Mesothelial cell of epicardium (in vitro differentiated cells): ENCODE data around the gene ARL16. TPM values are rescaled to one million over a fixed set of nuclear protein-coding genes. Genes with fewer than 3 reads are reported as not detected.

Experiments
- DNase-seq, 2 experiments: peaks; one replicate each; pipeline ENCODE4 v3.0.0; 2021; ENCODE audit warnings: low spot score in 2 of 2; ENCODE audit not compliant: unreplicated experiment in 2 of 2
- H3K27ac Mint-ChIP-seq: 2 replicates; pipeline ENCODE4 v1.8.0; 2021; ENCODE audit warnings: mixed read lengths
- H3K27me3 Mint-ChIP-seq: 2 replicates; pipeline ENCODE4 v1.8.0; 2021; ENCODE audit warnings: low read depth, mixed read lengths
- H3K36me3 Mint-ChIP-seq: 2 replicates; pipeline ENCODE4 v1.8.0; 2021; ENCODE audit warnings: mixed read lengths
- H3K4me1 Mint-ChIP-seq: 2 replicates; pipeline ENCODE4 v1.8.0; 2021; ENCODE audit warnings: mixed read lengths
- H3K4me3 Mint-ChIP-seq: 2 replicates; pipeline ENCODE4 v1.8.0; 2021; ENCODE audit warnings: mild to moderate bottlenecking, moderate library complexity, mixed read lengths
- H3K9me3 Mint-ChIP-seq: 2 replicates; pipeline ENCODE4 v1.8.0; 2021; ENCODE audit warnings: mixed read lengths
- CTCF ChIP-seq: fragments of 200-600 bp; sonication (generic); IDR thresholded peaks from one replicate; pipeline ENCODE4 v1.5.0; 2021; ENCODE audit warnings: antibody characterized with exemption; ENCODE audit not compliant: unreplicated experiment
- microRNA-seq: library from miRNA; unstranded; fragments of <30 nt; microRNA quantifications from one replicate; pipeline ENCODE4 v1.2.0, GENCODE V29; 2021; ENCODE audit warnings: inconsistent platforms, mixed read lengths
- total RNA-seq: library from RNA; stranded (reverse); gene quantifications from 3 replicates; pipeline ENCODE4 v1.2.1, GENCODE V29; 2021

The ARL16 gene
- total RNA-seq, 1 donor from 2014 or later = 42.8 TPM

DNA sequence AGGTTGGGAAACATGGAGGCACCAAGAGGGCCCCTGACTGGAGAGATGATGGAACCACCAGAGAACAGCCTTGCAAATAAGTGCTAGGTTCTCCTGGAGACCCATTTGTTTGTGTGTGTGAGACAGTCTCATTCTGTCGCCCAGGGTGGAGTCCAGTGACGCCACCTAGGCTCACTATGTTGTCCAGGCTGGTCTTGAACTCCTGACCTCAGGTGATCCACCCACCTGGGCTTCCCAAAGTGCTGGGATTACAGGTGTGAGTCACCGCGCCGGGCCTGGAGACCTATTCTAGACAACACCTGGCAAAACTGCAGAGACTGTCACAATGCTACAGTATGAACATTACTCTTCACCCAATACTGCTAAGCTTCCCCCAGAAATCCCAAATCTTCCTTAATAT is 48.2 kb downstream of the ARL16 start:
- H3K27ac Mint-ChIP-seq = peak overlapping the region; percentile 98
- H3K4me3 Mint-ChIP-seq = peak overlapping the region; percentile 91
- H3K36me3 Mint-ChIP-seq = peaks cover 6% of the 10 kb centered on the region
- no peak for TF ChIP-seq CTCF
- no peak for DNase-seq
- H3K4me1 Mint-ChIP-seq = peaks cover 17% of the 10 kb centered on the region
- H3K27me3 Mint-ChIP-seq = no peaks in the 10 kb centered on the region
- no peaks in the 10 kb centered on the region for H3K9me3 Mint-ChIP-seq

GRCh38 chr17:81631482-81631881 is 52.1 kb downstream of the ARL16 start:
- Mint-ChIP-seq H3K27ac (no peak overlapping the region), H3K36me3 (peaks cover 17% of the 10 kb centered on the region), H3K9me3 (no peaks in the 10 kb centered on the region), H3K27me3 (no peaks in the 10 kb centered on the region), H3K4me3 (no peak overlapping the region), H3K4me1 (peaks cover 10% of the 10 kb centered on the region)
- DNase-seq = no peak
- no peak for TF ChIP-seq CTCF

Small RNA genes within 50 kb of the gene (microRNA-seq; reads per million reads assigned to microRNA genes)
- 0.88 reads per million for gene MIR6786

Other genes starting within 250 kb of the ARL16 start
- 4,391 to 4,678 TPM (median 4,589 TPM) in 3 replicates for gene ACTG1, start 171.0 kb downstream of the ARL16 start, total RNA-seq
- gene FSCN2, start 155.4 kb downstream of the ARL16 start, total RNA-seq = 13.0 to 17.3 TPM (median 13.3 TPM) in 3 replicates
- 35.4 to 37.2 TPM (median 36.0 TPM) in 3 replicates for gene FAAP100, start 131.4 kb downstream of the ARL16 start, total RNA-seq
- 93.3 to 102 TPM (median 94.5 TPM) in 3 replicates for gene NPLOC4, start 46.7 kb downstream of the ARL16 start, total RNA-seq
- 2.9 to 3.7 TPM (median 3.1 TPM) in 3 replicates for gene TSPAN10, start 46.6 kb downstream of the ARL16 start, total RNA-seq
- gene PDE6G, start 27.3 kb downstream of the ARL16 start, total RNA-seq = 0.59 to 1.4 TPM (median 1.00 TPM) in 3 replicates
- 23.9 to 26.5 TPM (median 25.7 TPM) in 3 replicates for gene OXLD1, start 17.2 kb downstream of the ARL16 start, total RNA-seq
- 16.3 to 19.6 TPM (median 17.5 TPM) in 3 replicates for gene CCDC137, start 17.1 kb downstream of the ARL16 start, total RNA-seq
- 114 to 122 TPM (median 119 TPM) in 3 replicates for gene HGS, start 214 bp upstream of the ARL16 start, total RNA-seq
- gene MRPL12, start 19.6 kb upstream of the ARL16 start, total RNA-seq = 53.9 to 56.7 TPM (median 54.1 TPM) in 3 replicates
- 13.2 to 15.7 TPM (median 15.2 TPM) in 3 replicates for gene SLC25A10, start 28.5 kb upstream of the ARL16 start, total RNA-seq
- 0.18 to 0.74 TPM (median 0.66 TPM) in 3 replicates for gene GCGR, start 120.4 kb upstream of the ARL16 start, total RNA-seq
- gene MCRIP1, start 149.5 kb upstream of the ARL16 start, total RNA-seq = 96.2 to 104 TPM (median 103 TPM) in 3 replicates
- 0.35 TPM in 1 of 3 replicates, not detected in the others for gene PPP1R27, start 151.3 kb upstream of the ARL16 start, total RNA-seq
- gene P4HB, start 176.7 kb upstream of the ARL16 start, total RNA-seq = 405 to 433 TPM (median 421 TPM) in 3 replicates
- gene ARHGDIA, start 187.5 kb upstream of the ARL16 start, total RNA-seq = 258 to 275 TPM (median 268 TPM) in 3 replicates
- 78.5 to 86.1 TPM (median 79.5 TPM) in 3 replicates for gene ALYREF, start 207.8 kb upstream of the ARL16 start, total RNA-seq
- gene ANAPC11, start 207.9 kb upstream of the ARL16 start, total RNA-seq = 103 to 115 TPM (median 108 TPM) in 3 replicates
- gene NPB, start 218.4 kb upstream of the ARL16 start, total RNA-seq = 0.75 to 1.7 TPM (median 1.2 TPM) in 3 replicates
- gene PCYT2, start 227.6 kb upstream of the ARL16 start, total RNA-seq = 16.8 to 20.5 TPM (median 17.5 TPM) in 3 replicates
- gene SIRT7, start 234.4 kb upstream of the ARL16 start, total RNA-seq = 18.9 to 22.6 TPM (median 21.3 TPM) in 3 replicates
- gene MAFG, start 243.9 kb upstream of the ARL16 start, total RNA-seq = 23.6 to 25.5 TPM (median 24.1 TPM) in 3 replicates